HG03060 (cell line): ENCODE measurements around the gene SLC36A2.

ENCODE experiments used
- ATAC-seq: cut with Tn5 transposase; IDR thresholded peaks from one replicate; pipeline ENCODE4 v1.9.1; 2021; ENCODE audit warnings: low read depth, moderate number of reproducible peaks; ENCODE audit not compliant: unreplicated experiment

Gene SLC36A2

DNA sequence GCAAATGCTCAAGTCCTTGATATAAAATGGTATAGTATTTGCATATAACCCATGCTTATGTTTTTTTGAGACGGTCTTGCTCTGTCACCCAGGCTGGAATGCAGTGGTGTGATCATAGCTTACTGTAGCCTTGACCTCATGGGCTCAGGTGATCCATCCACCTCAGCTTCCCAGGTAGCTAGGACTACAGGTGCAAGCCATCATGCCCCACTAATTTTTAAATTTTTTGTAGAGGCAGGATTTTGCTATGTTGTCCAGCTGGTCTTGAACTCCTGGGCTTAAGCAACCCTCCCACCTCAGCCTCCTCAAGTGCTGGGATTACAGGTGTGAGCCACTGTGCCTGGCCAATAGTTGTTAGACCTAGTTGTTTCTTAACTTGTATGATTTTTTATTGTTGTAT is 61.1 kb downstream of the SLC36A2 start:
- ATAC-seq, result no peak

- no peak for ATAC-seq
Observed at GRCh38 chr5:151285683-151286082, 61.7 kb downstream of the SLC36A2 start.

GRCh38 chr5:151284392-151284967 is 62.9 kb downstream of the SLC36A2 start:
- ATAC-seq, result no peak

DNA sequence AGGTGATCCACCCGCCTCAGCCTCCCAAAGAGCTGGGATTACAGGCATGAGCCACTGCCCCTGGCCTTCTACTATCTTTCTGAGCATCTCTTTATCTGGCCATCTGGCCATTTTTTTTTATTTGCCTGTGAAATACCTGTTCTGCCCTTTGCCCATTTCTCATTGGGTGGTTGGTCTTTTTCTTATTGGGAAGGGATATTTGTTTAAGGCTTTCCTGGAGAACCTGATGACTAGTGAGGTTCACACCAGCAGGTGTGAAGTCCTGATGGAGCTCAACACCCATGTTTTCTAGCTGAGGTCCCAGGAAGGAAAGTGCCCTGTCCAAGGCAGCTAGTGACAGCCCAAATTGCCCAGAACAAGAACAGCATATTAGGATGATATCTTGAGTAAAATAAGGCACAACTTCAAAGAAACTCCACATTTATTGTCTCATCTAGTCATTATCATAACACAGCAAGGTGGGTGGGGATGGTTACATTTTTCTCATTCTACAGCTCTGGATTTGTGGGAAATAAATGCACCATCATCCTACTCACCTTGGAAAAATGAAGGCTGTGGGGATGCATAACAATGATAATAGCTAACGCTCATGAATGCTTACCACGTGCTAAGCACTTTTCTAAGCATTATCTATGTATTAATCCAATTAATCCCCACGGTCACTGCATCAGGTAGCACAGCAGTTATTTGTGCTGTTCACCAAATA is 64.1 kb downstream of the SLC36A2 start:
- ATAC-seq, result no peak

DNA sequence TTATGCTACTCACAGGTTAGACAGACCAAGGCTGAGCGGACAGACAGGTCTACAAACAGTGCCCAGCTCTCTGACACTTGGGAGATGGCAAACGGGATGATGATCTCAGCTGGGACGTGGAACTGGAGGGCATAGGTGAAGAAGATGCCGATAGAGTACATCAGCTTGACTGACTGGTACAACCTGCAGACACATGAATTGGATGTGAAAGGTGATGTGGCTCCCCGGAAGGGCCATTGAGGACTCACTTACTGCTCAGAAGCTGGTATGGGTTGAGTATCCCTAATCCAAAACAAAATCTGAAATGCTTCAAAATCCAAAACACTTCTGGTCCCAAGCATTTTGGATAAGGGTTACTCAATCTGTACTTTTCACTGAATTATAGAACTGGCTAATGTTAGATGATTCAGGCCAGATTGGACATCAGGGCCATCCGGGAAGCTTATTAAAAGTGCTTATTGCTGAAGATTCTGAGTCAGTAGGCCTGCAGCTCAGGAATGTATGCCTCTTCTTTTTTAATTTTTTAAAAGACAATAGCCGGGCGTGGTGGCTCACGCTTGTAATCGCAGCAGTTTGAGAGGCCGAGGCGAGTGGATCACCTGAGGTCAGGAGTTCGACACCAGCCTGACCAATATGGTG is 66.2 kb downstream of the SLC36A2 start:
- ATAC-seq, result no peak

GRCh38 chr5:151280443-151280842 is 66.9 kb downstream of the SLC36A2 start:
- ATAC-seq, result no peak

- ATAC-seq, result no peak
Observed at GRCh38 chr5:151278845-151279244, 68.5 kb downstream of the SLC36A2 start.

GRCh38 chr5:151275803-151276202 is 71.6 kb downstream of the SLC36A2 start:
- ATAC-seq, result no peak

GRCh38 chr5:151274666-151275065 is 72.7 kb downstream of the SLC36A2 start:
- no peak for ATAC-seq

DNA sequence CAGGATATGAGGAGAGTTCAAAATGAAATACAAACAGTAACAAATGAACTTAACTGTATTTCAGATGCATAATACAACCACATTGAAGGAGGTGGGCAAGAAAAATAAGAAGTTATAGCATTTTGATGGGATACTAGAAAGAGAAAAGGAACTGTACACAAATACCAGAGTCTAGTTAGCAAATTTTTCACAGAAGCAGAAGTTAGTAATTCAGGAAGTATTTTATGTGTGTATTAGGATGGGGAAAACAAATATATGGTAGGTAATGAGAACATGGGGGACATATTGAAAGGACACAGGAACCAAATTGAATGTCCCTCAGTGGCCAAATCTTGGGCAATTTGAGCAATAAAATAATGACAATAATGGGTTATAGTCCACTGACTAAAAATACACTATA is 76.0 kb downstream of the SLC36A2 start:
- no peak for ATAC-seq

GRCh38 chr5:151270599-151270998 is 76.8 kb downstream of the SLC36A2 start:
- ATAC-seq, result peak; percentile 82

- ATAC-seq, result no peak
Observed at GRCh38 chr5:151267491-151268260, 79.7 kb downstream of the SLC36A2 start.
